CD4-positive, alpha-beta T cell treated with Interleukin-6 at 100 ng/mL for 8 hours (primary cell): ENCODE results near the gene OTOGL.
"Not testable (repeated sequence)": the region's sequence is repeated elsewhere in the genome, so short reads cannot be mapped to it uniquely, and the experiment has no call there.

ENCODE experiments used
- DNase-seq: peaks from one replicate; pipeline ENCODE4 v3.0.0-alpha.2; 2020; ENCODE audit warnings: mixed read lengths, low spot score

Gene OTOGL

GRCh38 chr12:80135624-80136023, 36.3 kb downstream of the OTOGL start:
- DNase-seq = no peak

GRCh38 chr12:80140005-80140404, 40.7 kb downstream of the OTOGL start:
- DNase-seq = no peak

- no peak for DNase-seq
Measured at GRCh38 chr12:80142640-80143039, 43.3 kb downstream of the OTOGL start.

GRCh38 chr12:80143537-80143936, 44.2 kb downstream of the OTOGL start:
- no peak for DNase-seq

GRCh38 chr12:80149547-80150313, 50.4 kb downstream of the OTOGL start:
- not testable (repeated sequence) for DNase-seq

DNA sequence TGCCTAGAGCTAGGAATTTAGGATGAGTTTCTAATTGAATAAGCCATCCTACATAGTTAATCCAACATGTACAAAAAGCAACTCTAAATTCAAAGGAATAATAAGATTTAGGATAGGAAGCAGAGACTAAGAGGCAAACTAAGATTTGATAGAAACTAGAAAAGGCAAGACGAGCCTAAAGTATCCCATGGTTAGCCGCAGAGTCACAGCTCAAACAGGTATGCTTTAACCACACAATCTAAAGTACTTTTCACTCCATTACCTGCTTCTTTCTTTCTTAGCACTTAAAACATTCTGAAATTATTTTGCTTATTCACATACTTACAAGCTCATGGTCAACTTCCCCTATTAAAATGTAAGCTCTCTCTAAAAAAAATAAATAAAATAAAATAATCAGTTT, 51.8 kb downstream of the OTOGL start:
- DNase-seq = no peak

GRCh38 chr12:80154261-80154660, 54.9 kb downstream of the OTOGL start:
- DNase-seq = no peak

DNA sequence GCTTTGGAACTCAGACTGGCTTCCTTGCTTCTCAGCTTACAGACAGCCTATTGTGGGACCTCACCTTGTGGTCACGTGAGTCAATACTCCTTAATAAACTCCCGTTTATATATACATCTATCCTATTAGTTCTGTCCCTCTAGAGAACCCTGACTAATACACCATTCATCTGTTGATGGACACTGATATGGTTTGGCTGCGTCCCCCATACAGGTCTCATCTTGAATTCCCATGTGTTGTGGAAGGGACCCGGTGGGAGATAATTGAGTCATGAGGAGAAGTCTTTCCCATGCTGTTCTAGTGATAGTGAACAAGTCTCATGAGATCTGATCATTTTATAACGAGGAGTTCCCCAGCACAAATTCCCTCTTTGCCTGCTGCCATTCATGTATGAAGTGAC, 57.0 kb downstream of the OTOGL start:
- no peak for DNase-seq

GRCh38 chr12:80157645-80158044, 58.3 kb downstream of the OTOGL start:
- DNase-seq = no peak

DNA sequence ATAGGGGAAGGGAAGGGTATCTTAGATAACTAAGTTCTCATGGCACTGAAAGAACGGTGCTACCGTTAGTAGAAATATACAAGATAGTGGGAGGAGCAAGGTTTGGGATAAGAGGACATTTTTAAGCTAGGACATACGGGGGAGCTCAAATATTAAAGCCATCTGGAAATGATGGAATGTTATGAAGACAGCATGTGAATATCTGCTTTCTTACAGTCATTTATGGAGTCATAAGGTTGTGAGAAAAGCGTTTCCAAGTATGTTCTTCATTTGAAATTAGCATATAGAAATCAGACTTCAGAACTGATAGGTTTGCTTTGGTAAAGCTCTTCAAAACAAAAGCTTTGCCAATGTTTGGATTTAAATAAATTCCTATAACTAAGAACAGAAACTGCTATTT, 62.3 kb downstream of the OTOGL start:
- no peak for DNase-seq

- no peak for DNase-seq
Measured at GRCh38 chr12:80162177-80162576, 62.8 kb downstream of the OTOGL start.

- DNase-seq = no peak
Measured at GRCh38 chr12:80165746-80166145, 66.4 kb downstream of the OTOGL start.

DNA sequence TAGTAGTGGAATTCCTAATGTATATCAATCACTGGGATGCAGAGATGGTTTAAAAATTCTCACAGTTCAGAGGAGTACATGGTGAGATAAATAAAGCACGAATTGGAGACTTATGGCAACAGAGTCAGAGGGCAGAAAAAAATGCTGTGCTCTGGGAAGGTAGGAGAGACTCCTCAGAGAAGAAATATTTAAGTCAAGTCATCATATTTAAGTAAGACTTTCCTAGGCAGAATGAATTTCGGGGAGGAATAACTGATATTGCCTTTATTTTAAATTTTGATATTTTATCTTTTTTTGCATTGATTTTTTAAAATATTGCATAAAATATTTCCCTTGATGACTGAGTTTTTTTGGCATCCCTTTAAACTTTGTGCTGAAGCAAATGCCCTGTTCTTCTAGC, 67.4 kb downstream of the OTOGL start:
- DNase-seq = no peak

DNA sequence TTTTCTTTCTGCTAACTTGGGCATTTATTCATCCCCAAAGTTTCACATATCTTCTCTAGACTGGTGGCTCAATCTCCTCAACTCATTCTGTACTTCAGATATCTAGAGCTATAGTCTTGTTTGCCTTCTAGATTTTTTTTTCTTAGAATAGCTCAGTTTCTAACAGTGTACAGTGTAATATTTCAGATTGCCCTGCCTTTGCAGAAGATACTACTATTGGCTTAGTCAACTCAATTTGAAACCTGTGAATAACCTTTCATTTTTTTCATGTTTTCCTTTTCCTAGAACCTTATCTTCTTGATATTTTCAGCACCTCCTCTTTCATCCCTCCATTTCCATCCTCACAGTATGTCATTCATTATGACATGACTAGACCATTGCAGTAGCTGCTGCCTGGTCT, 69.6 kb downstream of the OTOGL start:
- no peak for DNase-seq

- no peak for DNase-seq
Measured at GRCh38 chr12:80170915-80171314, 71.6 kb downstream of the OTOGL start.

GRCh38 chr12:80173083-80173864, 73.9 kb downstream of the OTOGL start:
- DNase-seq = no peak

- no peak for DNase-seq
Measured at GRCh38 chr12:80175307-80175930, 76.1 kb downstream of the OTOGL start.

- no peak for DNase-seq
Measured at GRCh38 chr12:80176706-80177105, 77.4 kb downstream of the OTOGL start.

DNA sequence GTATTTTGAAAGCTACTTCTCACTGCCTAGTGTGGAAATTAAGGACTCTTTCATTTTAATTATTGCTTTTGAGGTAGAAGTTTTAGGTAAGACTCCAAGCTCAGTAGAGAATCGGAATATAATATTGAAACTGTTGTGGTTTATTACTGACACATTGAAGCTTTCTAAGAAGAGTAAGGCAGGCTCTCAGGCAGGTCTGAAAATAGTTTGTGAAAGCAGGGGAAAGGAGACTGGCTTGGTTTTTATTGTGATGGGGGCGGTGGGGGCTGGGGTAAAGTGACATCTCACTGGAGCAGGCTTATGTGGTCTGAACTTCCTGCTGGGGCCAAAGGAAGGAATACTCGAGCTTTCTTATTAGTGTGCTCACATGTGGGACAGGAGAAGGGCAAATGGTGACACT, 79.5 kb downstream of the OTOGL start:
- no peak for DNase-seq

GRCh38 chr12:80183939-80184338, 84.6 kb downstream of the OTOGL start:
- no peak for DNase-seq

DNA sequence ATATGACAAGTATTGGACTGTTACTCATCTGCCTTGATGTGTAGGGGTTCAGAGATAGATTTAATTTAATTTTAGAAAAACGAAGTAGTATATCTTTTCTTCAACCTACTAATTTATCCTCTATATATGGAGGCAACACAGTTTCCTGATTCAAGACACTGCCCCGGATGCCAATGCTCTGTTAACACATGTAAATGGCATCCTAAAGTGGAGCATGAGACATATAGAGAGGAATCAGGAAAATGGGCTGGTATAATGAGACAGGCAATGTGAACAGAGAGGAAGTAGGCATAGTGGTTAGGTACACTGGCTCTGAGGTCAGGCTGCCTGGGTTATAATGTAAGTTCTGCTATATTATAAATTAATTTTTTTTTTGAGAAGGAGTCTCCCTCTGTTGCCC, 85.6 kb downstream of the OTOGL start:
- DNase-seq = no peak

GRCh38 chr12:80186727-80187217, 87.4 kb downstream of the OTOGL start:
- DNase-seq = peak; percentile 12

- DNase-seq = no peak
Measured at GRCh38 chr12:80187660-80188090, 88.3 kb downstream of the OTOGL start.
